GM12801 (cell line): ENCODE data around the gene POLE3.

ENCODE experiments used
- CTCF ChIP-seq: IDR thresholded peaks from one replicate; pipeline ENCODE4 v1.5.1; 2011; ENCODE audit warnings: control low read depth; ENCODE audit not compliant: insufficient read length; ENCODE audit errors: extremely low read depth

Gene POLE3

GRCh38 chr9:113368982-113369854 lies 41.3 kb downstream of the POLE3 start:
- TF ChIP-seq CTCF, result no peak

GRCh38 chr9:113368348-113368981 lies 42.0 kb downstream of the POLE3 start:
- TF ChIP-seq CTCF, result no peak

DNA sequence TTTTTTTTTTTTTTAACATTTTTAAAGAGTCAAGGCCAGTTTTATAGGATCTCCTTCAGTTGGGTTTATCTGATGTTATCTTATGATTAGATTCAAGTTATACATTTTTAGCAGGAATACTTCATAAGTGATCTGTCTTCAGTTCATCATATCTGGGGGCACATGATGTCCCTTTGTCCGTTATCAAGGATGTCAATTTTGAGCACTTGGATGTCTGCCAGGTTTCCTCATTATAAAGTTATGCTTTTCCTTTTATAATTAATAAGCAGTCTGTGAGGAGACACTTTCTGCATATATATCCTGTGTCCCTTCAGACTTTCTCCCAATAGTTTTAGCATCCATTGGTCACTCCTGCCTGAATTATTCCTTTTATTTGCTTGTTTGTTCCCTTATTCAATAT lies 45.5 kb downstream of the POLE3 start:
- no peak for TF ChIP-seq CTCF

GRCh38 chr9:113363336-113363735 lies 47.1 kb downstream of the POLE3 start:
- no peak for TF ChIP-seq CTCF

DNA sequence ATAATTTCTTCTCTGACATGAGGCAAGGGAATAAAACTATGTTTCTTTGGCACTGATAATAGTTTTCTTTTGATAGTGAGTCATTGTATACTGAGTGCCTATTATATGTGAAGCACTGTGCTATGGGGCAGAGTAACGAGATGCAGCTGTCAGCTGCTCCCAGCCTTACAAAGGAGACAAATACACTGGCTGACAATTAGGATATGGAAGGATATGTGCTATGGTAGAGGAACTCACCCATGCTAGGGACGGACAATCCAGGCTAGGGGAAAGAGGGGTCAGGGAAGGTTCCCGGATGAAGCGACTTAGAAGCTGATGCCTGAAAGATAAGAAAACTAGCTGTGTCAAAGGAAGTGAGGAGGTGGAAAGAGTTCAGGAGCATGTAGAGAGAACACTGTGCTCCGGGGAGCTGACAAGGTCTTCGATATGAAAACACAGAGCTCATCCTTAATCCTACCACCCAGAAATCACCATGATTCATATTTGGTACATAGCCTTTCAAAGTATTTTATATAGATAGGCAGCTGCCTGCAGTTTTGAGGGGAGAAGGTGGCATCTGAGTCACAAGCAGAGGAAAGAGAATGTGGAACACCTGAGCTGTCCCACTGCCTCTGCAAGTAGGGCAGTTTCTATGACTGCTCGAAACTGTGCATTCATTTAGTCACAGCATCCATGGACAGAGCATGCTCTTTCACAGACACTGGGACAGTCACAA lies 49.0 kb downstream of the POLE3 start:
- no peak for TF ChIP-seq CTCF

DNA sequence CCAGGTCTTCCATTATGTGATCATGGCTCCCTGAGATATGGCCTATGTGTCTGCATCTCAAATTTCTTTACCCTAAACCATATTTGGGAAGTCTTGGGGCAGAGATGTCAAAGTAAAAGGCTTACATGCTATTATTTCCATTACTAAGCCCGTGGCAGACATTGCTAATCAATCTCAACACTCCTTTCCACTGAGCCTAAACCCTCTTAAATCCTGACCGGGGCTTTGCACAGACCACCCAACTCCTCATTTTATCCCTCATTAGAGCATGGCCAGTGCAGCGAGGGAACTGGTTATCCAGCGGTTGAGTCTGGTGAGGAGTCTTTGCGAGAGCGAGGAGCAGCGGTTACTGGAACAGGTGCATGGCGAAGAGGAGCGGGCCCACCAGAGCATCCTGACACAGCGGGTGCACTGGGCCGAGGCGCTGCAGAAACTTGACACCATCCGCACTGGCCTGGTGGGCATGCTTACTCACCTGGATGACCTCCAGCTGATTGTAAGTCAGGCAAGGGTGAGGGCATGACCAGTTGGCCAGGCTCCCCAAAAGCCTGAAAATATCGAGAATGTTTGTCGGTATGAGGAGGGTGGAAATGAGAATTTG lies 50.1 kb downstream of the POLE3 start:
- TF ChIP-seq CTCF, result no peak

DNA sequence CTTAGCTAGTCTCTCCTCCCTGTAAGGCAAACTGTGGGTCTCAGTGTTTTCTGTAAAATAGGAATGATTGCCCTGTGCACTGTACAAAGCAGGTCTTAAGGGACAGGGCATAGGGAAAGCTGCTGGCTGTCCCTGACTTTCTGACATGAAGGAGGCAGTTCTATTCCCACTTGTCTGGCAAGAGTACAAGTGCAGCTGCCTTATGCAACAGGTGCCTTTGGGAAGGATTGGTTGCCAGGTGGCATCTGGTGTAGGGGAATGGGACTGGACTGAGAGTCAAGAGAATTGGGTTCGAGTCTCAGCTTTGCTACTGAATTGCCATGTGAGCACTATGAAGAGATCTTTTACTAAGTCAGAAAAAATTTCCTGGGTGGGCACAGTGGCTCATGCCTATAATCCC lies 51.1 kb downstream of the POLE3 start:
- TF ChIP-seq CTCF, result no peak
